Muscle of leg (tissue), 16 donors: ENCODE measurements around the gene PLEKHH2. TPM values are rescaled to one million over a fixed set of nuclear protein-coding genes. Genes with fewer than 3 reads are reported as not detected.
A peak's percentile ranks its signal among the peaks of the same experiment; 100 is the strongest.
"Not testable (repeated sequence)": the region's sequence is repeated elsewhere in the genome, so short reads cannot be mapped to it uniquely, and the experiment has no call there.

ENCODE experiments used
- DNase-seq: peaks from one replicate; pipeline ENCODE4 v3.0.0; 2013
- H3K27ac ChIP-seq: one replicate; pipeline ENCODE4 v1.5.1; 2013; ENCODE audit warnings: mild to moderate bottlenecking, low read length, control low read depth
- H3K27me3 ChIP-seq: one replicate; pipeline ENCODE4 v1.6.1; 2013; ENCODE audit warnings: low read length; ENCODE audit not compliant: control insufficient read depth, insufficient read depth
- H3K36me3 ChIP-seq: one replicate; pipeline ENCODE4 v1.6.1; 2013; ENCODE audit warnings: low read length; ENCODE audit not compliant: control insufficient read depth, insufficient read depth
- H3K4me1 ChIP-seq: one replicate; pipeline ENCODE4 v1.6.1; 2013; ENCODE audit warnings: low read length; ENCODE audit not compliant: control insufficient read depth, insufficient read depth
- H3K4me3 ChIP-seq: one replicate; pipeline ENCODE4 v1.5.1; 2013; ENCODE audit warnings: low read length, control low read depth
- H3K9me3 ChIP-seq: replicated peaks from 2 replicates; pipeline ENCODE4 v1.6.1; 2013; ENCODE audit warnings: low read depth, low read length; ENCODE audit not compliant: control insufficient read depth
- WGBS: methylation state at CpG from one replicate; pipeline ENCODE4 v1.1.5; 2013; ENCODE audit warnings: missing lambda C conversion rate; ENCODE audit not compliant: insufficient coverage; 5-methylcytosine and 5-hydroxymethylcytosine counted together
- long read RNA-seq, 11 donors: transcript quantifications; one replicate each; lab custom pipeline, GENCODE V29; 2026
- polyA plus RNA-seq, 8 donors: library from polyadenylated mRNA; unstranded; fragments of 120-200 nt; gene quantifications; one replicate each; pipeline versions ENCODE4 v1.2.1 to v1.2.3, GENCODE V29; 2013; ENCODE audit warnings: inconsistent platforms in 1 of 8, low replicate concordance in 1 of 8; ENCODE audit not compliant: insufficient read length in 8 of 8, insufficient read depth in 1 of 8
- total RNA-seq: library from RNA; stranded (reverse); fragments of 120-200 nt; gene quantifications from one replicate; pipeline ENCODE4 v1.2.4, GENCODE V29; 2013

The PLEKHH2 gene
- total RNA-seq = 15.3 TPM
- 10 to 100 TPM in 1 of 8 donors, 1 to 10 TPM in 7; 3.7 to 10.5 (median 6.3) TPM for polyA plus RNA-seq
- long read RNA-seq, donor 1 = 0 reads
- long read RNA-seq, donor 2 = 0 reads
- long read RNA-seq, donor 3 = 0 reads
- long read RNA-seq, donor 4 = 0 reads
- long read RNA-seq, donor 5, partial matches to known transcripts = 5 of 5 reads
- long read RNA-seq, donor 5, other reads (novel, unspliced or antisense) = 0 of 5 reads
- long read RNA-seq, donor 6 = 0 reads
- long read RNA-seq, donor 7 = 0 reads
- long read RNA-seq, donor 8 = 0 reads
- long read RNA-seq, donor 9 = 0 reads
- long read RNA-seq, donor 10 = 0 reads
- long read RNA-seq, donor 11 = 0 reads

- H3K9me3 ChIP-seq = peaks cover 4% of the 10 kb centered on the region
- whole genome bisulfite sequencing = under 1% methylated on average over 75 of the region's 75 CpGs
- peak within 1 kb of the TSS; percentile 69 for H3K27ac ChIP-seq
- H3K4me1 ChIP-seq = peaks cover 9% of the 10 kb centered on the region
- peaks cover 12% of the 10 kb centered on the region for H3K27me3 ChIP-seq
- H3K4me3 ChIP-seq = peak within 1 kb of the TSS; percentile 74
- DNase-seq = peak; percentile 94
- H3K36me3 ChIP-seq = no peaks in the 10 kb centered on the region
Observed at GRCh38 chr2:43637030-43637803, at the start of gene PLEKHH2. TSS of gene PLEKHH2 (plus strand) at chr2:43637260. CDS start at chr2:43644674, 7,414 bp downstream.

GRCh38 chr2:43592443-43592842 is 44.6 kb upstream of the PLEKHH2 start:
- H3K36me3 ChIP-seq = peaks cover 3% of the 10 kb centered on the region
- H3K27ac ChIP-seq = no peak overlapping the region
- DNase-seq = no peak
- no peak overlapping the region for H3K4me3 ChIP-seq
- H3K4me1 ChIP-seq = peaks cover 2% of the 10 kb centered on the region
- H3K27me3 ChIP-seq = no peaks in the 10 kb centered on the region
- no peaks in the 10 kb centered on the region for H3K9me3 ChIP-seq

- Histone ChIP-seq H3K27ac (no peak overlapping the region), H3K9me3 (no peaks in the 10 kb centered on the region), H3K4me1 (peaks cover 2% of the 10 kb centered on the region), H3K36me3 (peaks cover 3% of the 10 kb centered on the region), H3K27me3 (no peaks in the 10 kb centered on the region), H3K4me3 (no peak overlapping the region)
- WGBS = 79% methylated on average over 3 of the region's 3 CpGs
- DNase-seq = no peak
Observed at GRCh38 chr2:43593254-43593653, 43.8 kb upstream of the PLEKHH2 start.

- H3K4me3 ChIP-seq = peak overlapping the region; percentile 80
- H3K36me3 ChIP-seq = peaks cover 3% of the 10 kb centered on the region
- H3K9me3 ChIP-seq = no peaks in the 10 kb centered on the region
- peaks cover 2% of the 10 kb centered on the region for H3K4me1 ChIP-seq
- no peak for DNase-seq
- no peak overlapping the region for H3K27ac ChIP-seq
- no peaks in the 10 kb centered on the region for H3K27me3 ChIP-seq
- no CpG with 5 or more reads among the region's 3 CpGs for WGBS
Observed at GRCh38 chr2:43594875-43595274, 42.2 kb upstream of the PLEKHH2 start.

GRCh38 chr2:43595603-43596412 is 41.3 kb upstream of the PLEKHH2 start, which contains the start of gene THADA:
TSS of gene THADA (minus strand) at chr2:43596038. CDS start at chr2:43592392, 3,646 bp downstream.
- whole genome bisulfite sequencing = under 1% methylated on average over 49 of the region's 52 CpGs
- peak within 1 kb of the TSS; percentile 80 for H3K4me3 ChIP-seq
- H3K27ac ChIP-seq = peak within 1 kb of the TSS; percentile 98
- no peaks in the 10 kb centered on the region for H3K9me3 ChIP-seq
- DNase-seq = peak; percentile 100
- peaks cover 3% of the 10 kb centered on the region for H3K36me3 ChIP-seq
- no peaks in the 10 kb centered on the region for H3K27me3 ChIP-seq
- peaks cover 2% of the 10 kb centered on the region for H3K4me1 ChIP-seq

- not testable (repeated sequence) for H3K36me3 ChIP-seq
- WGBS = no CpG with 5 or more reads among the region's 1 CpG
Observed at GRCh38 chr2:43600596-43600995, 36.5 kb upstream of the PLEKHH2 start.

GRCh38 chr2:43604674-43605073 is 32.4 kb upstream of the PLEKHH2 start:
- no CpG with 5 or more reads among the region's 4 CpGs for WGBS
- H3K27me3 ChIP-seq = no peaks in the 10 kb centered on the region
- DNase-seq = no peak
- H3K4me3 ChIP-seq = no peak overlapping the region
- H3K9me3 ChIP-seq = no peaks in the 10 kb centered on the region
- H3K27ac ChIP-seq = no peak overlapping the region
- H3K36me3 ChIP-seq = no peaks in the 10 kb centered on the region
- no peaks in the 10 kb centered on the region for H3K4me1 ChIP-seq

More at GRCh38 chr2:43600596-43600995, 36.5 kb upstream of the PLEKHH2 start:
- not testable (repeated sequence) for H3K4me1 ChIP-seq, H3K9me3 ChIP-seq, H3K27me3 ChIP-seq, DNase-seq, H3K4me3 ChIP-seq, H3K27ac ChIP-seq

GRCh38 chr2:43605079-43605655 is 31.9 kb upstream of the PLEKHH2 start:
- no CpG with 5 or more reads among the region's 2 CpGs for WGBS
- H3K36me3 ChIP-seq = no peaks in the 10 kb centered on the region
- DNase-seq = peak; percentile 59
- no peak overlapping the region for H3K4me3 ChIP-seq
- H3K4me1 ChIP-seq = no peaks in the 10 kb centered on the region
- H3K27ac ChIP-seq = no peak overlapping the region
- no peaks in the 10 kb centered on the region for H3K9me3 ChIP-seq
- H3K27me3 ChIP-seq = no peaks in the 10 kb centered on the region

- Histone ChIP-seq H3K27ac (no peak overlapping the region), H3K36me3 (no peaks in the 10 kb centered on the region), H3K27me3 (no peaks in the 10 kb centered on the region), H3K4me1 (no peaks in the 10 kb centered on the region), H3K4me3 (no peak overlapping the region), H3K9me3 (no peaks in the 10 kb centered on the region)
- no CpG with 5 or more reads among the region's 5 CpGs for WGBS
- no peak for DNase-seq
Observed at GRCh38 chr2:43605851-43606250, 31.2 kb upstream of the PLEKHH2 start.
